ENCODE measurements around the gene SLC22A1.

SLC22A1 gene

GRCh38 chr6:160102956-160103824 lies 18.4 kb upstream of the SLC22A1 start:
- in situ Hi-C loops (cut with MboI; ENCODE audit: low sequenced_read_pairs, unreplicated experiment) = no loop called here
- TF ChIP-seq, protein P1, sequence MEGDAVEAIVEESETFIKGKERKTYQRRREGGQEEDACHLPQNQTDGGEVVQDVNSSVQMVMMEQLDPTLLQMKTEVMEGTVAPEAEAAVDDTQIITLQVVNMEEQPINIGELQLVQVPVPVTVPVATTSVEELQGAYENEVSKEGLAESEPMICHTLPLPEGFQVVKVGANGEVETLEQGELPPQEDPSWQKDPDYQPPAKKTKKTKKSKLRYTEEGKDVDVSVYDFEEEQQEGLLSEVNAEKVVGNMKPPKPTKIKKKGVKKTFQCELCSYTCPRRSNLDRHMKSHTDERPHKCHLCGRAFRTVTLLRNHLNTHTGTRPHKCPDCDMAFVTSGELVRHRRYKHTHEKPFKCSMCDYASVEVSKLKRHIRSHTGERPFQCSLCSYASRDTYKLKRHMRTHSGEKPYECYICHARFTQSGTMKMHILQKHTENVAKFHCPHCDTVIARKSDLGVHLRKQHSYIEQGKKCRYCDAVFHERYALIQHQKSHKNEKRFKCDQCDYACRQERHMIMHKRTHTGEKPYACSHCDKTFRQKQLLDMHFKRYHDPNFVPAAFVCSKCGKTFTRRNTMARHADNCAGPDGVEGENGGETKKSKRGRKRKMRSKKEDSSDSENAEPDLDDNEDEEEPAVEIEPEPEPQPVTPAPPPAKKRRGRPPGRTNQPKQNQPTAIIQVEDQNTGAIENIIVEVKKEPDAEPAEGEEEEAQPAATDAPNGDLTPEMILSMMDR (IDR thresholded peaks at IDR 0.05; ENCODE audit: borderline replicate concordance, control extremely low read depth, extremely low read depth, insufficient read depth, missing control alignments) = peak; percentile 7
- DNase-seq (ENCODE audit: low spot score) = peak; percentile 67

DNA sequence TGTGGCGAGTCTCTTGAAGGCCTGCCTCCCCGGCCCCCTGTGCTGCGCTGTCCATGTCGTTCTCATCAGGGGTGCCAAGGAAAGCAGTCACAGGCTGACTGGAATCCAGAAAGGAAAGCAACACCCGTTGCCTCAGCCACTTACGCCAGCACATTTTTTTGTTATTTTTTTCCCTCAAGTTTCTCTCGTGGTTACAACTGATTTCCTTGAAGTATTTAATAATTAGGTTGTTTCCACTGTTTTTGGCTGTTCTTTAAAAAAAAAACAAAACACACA lies 17.9 kb upstream of the SLC22A1 start:
- DNase-seq (ENCODE audit: low spot score) = no peak
- TF ChIP-seq, protein P1 (IDR thresholded peaks at IDR 0.05; ENCODE audit: borderline replicate concordance, control extremely low read depth, extremely low read depth, insufficient read depth, missing control alignments) = no peak
- in situ Hi-C loops (cut with MboI; ENCODE audit: low sequenced_read_pairs, unreplicated experiment) = no loop called here

GRCh38 chr6:160104821-160105517 lies 16.6 kb upstream of the SLC22A1 start:
- in situ Hi-C loops (cut with MboI; ENCODE audit: low sequenced_read_pairs, unreplicated experiment) = no loop called here
- TF ChIP-seq, protein P1 (IDR thresholded peaks at IDR 0.05; ENCODE audit: borderline replicate concordance, control extremely low read depth, extremely low read depth, insufficient read depth, missing control alignments) = no peak
- no peak for DNase-seq (ENCODE audit: low spot score)

- TF ChIP-seq, protein P1 (IDR thresholded peaks at IDR 0.05; ENCODE audit: borderline replicate concordance, control extremely low read depth, extremely low read depth, insufficient read depth, missing control alignments) = no peak
- DNase-seq (ENCODE audit: low spot score) = no peak
- in situ Hi-C loops (cut with MboI; ENCODE audit: low sequenced_read_pairs, unreplicated experiment) = no loop called here
These were observed 15.6 kb upstream of the SLC22A1 start for GRCh38 chr6:160106010-160106409.

- DNase-seq (ENCODE audit: low spot score) = no peak
- in situ Hi-C loops (cut with MboI; ENCODE audit: low sequenced_read_pairs, unreplicated experiment) = no loop called here
- TF ChIP-seq, protein P1 (IDR thresholded peaks at IDR 0.05; ENCODE audit: borderline replicate concordance, control extremely low read depth, extremely low read depth, insufficient read depth, missing control alignments) = no peak
These were observed 14.9 kb upstream of the SLC22A1 start for GRCh38 chr6:160106701-160107100.

DNA sequence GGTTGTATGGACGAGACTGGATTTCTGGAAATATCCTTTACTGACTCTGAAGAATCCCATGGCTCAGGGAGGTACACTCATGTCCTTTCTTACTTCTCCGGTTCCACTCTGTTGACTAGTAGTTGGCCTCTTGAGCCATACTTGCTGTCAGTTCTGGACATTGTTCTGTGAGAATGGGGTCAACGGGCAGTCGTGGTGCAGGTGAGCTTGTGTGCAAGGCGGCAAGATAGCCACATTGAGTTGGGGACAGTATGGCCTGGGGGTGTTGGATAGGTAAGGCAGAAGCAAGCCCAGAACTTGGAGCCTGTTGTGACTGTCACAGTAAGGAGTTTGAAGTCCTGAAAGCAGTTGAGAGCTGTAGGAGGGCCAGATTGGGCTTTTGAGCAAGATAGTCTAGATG lies 13.5 kb upstream of the SLC22A1 start:
- TF ChIP-seq, protein P1 (IDR thresholded peaks at IDR 0.05; ENCODE audit: borderline replicate concordance, control extremely low read depth, extremely low read depth, insufficient read depth, missing control alignments) = no peak
- no peak for DNase-seq (ENCODE audit: low spot score)
- in situ Hi-C loops (cut with MboI; ENCODE audit: low sequenced_read_pairs, unreplicated experiment) = no loop called here
